PC-9 (cell line): ENCODE measurements around the gene PSMB5.

Source experiments
- EZH2 ChIP-seq: fragments of 200-600 bp; sonication (generic); IDR thresholded peaks from 2 replicates; pipeline ENCODE4 v1.8.0; 2017; ENCODE audit warnings: antibody characterized with exemption, low read depth
- TF ChIP-seq, protein P1 (sequence below): fragments of 200-600 bp; sonication (generic); conservative IDR thresholded peaks from 2 replicates; pipeline ENCODE4 v1.6.1; 2017; ENCODE audit warnings: mixed run types, antibody characterized with exemption, mild to moderate bottlenecking, moderate library complexity

DNA sequence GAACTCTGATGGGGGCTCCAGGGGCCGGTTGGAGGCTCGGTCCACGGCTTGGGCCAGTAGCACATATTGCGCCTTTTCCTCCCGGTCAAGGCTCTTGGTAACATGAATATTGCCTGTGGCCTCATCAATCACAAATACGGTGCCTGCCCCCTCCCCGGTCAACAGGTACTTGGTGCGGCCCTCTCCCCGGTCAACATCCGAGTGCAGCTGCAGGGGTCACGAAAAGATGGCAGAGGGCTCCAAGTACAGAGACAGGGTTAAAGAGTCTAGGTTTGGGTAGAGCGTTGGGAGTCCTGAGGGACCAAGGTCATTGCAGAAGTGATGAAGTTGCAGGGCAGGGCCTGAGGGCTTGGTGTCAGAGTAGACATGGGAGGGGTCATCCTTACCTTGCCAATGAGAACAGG, 20.4 kb upstream of the PSMB5 start:
- TF ChIP-seq, protein P1, sequence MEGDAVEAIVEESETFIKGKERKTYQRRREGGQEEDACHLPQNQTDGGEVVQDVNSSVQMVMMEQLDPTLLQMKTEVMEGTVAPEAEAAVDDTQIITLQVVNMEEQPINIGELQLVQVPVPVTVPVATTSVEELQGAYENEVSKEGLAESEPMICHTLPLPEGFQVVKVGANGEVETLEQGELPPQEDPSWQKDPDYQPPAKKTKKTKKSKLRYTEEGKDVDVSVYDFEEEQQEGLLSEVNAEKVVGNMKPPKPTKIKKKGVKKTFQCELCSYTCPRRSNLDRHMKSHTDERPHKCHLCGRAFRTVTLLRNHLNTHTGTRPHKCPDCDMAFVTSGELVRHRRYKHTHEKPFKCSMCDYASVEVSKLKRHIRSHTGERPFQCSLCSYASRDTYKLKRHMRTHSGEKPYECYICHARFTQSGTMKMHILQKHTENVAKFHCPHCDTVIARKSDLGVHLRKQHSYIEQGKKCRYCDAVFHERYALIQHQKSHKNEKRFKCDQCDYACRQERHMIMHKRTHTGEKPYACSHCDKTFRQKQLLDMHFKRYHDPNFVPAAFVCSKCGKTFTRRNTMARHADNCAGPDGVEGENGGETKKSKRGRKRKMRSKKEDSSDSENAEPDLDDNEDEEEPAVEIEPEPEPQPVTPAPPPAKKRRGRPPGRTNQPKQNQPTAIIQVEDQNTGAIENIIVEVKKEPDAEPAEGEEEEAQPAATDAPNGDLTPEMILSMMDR, result no peak
- TF ChIP-seq EZH2, result no peak
